ENCODE results near the gene FARSA. TPM values are rescaled to one million over a fixed set of nuclear protein-coding genes. Genes with fewer than 3 reads are reported as not detected.

FARSA gene
- total and polyA plus RNA-seq, 10 of the 15 experiments (the other 5 are each of a cell fraction or from before 2014, with no cell fraction given), result 20.3 to 212 (median 76.4) TPM

GRCh38 chr19:12937093-12937926 is 3.8 kb upstream of the FARSA start:
- H3K4me2 ChIP-seq (ENCODE audit: control insufficient read depth, insufficient read depth), result peak overlapping the region; percentile 100
- ChIA-PET CTCF (interaction anchor here (0.9 to 1.6 kb wide), 6 partner anchors 27 to 160 kb away, joined by 3 to 9 read pairs (median 4); no protein-coding TSS in a partner anchor), POLR2A (interaction anchor here (0.5 to 3.1 kb wide), 11 partner anchors 11 to 854 kb away, joined by 3 to 13 read pairs (median 4); partner anchors contain the start of genes DNASE2, GADD45GIP1 and GCDH), SMC1A (ENCODE audit: uncharacterized antibody, unreplicated experiment) (interaction anchor here (0.8 to 1.8 kb wide), 5 partner anchors 9 to 52 kb away, joined by 3 to 9 read pairs (median 4); partner anchors contain the start of gene GCDH), RAD21 (ENCODE audit: unreplicated experiment) (interaction anchor here (1.1 to 1.8 kb wide), 4 partner anchors 28 to 46 kb away, joined by 3 to 8 read pairs (median 5); partner anchors contain the start of gene GCDH)
- H3K4me1 ChIP-seq (ENCODE audit: control insufficient read depth, insufficient read depth, low read length), result peaks cover 42% of the 10 kb centered on the region
- intact Hi-C loops (cut with micrococcal nuclease; ENCODE audit: unreplicated experiment) (loop anchor here (5.0 kb wide), 1 partner anchor 150 kb away; no protein-coding TSS in a partner anchor), in situ Hi-C loops (cut with MboI) (no loop called here)
- WGBS (ENCODE audit: insufficient coverage, insufficient replicate concordance, low lambda C conversion rate, missing lambda C conversion rate), result 19% methylated on average over 23 of the region's 23 CpGs
- H4K20me1 ChIP-seq (ENCODE audit: control insufficient read depth, insufficient read depth), result peaks cover 12% of the 10 kb centered on the region; the same call in 1 of the 2 replicates
- peak overlapping the region; percentile 89 for H3K27ac ChIP-seq (ENCODE audit: control insufficient read depth, insufficient read depth)
- ATAC-seq, result 0 out of 3 replicates have a peak, but pooled peaks have one; percentile 2
- H3K36me3 ChIP-seq (ENCODE audit: control insufficient read depth in 2 of 2, insufficient read depth in 2 of 2, low read length in 1 of 2), result peaks cover 13 to 28% of the 10 kb centered on the region in 2 experiments
- TF ChIP-seq EED (IDR thresholded peaks at IDR 0.05; ENCODE audit: low read depth) (peak; percentile 81), MLLT1 (IDR thresholded peaks at IDR 0.05) (0 out of 2 replicates have a peak, but pooled peaks have one; percentile 34), TARDBP (IDR thresholded peaks at IDR 0.05; ENCODE audit: borderline replicate concordance) (no peak), EP300 (IDR thresholded peaks at IDR 0.05; ENCODE audit: borderline replicate concordance in 1 of 2, control insufficient read depth in 1 of 2, low read depth in 2 of 2, low read length in 2 of 2) (0 out of 4 replicates have a peak, but pooled peaks of 1 of the 2 experiments have one; percentile 2), RELB (IDR thresholded peaks at IDR 0.05; ENCODE audit: low read depth) (peak; percentile 82), BHLHE40 (IDR thresholded peaks at IDR 0.05; ENCODE audit: borderline replicate concordance in 1 of 2, low read depth in 2 of 2, low read length in 1 of 2) (peak; percentile 88 to 92), RAD51 (IDR thresholded peaks at IDR 0.05) (peak; percentile 89), ATF3 (IDR thresholded peaks at IDR 0.05; ENCODE audit: borderline replicate concordance, extremely low read depth, low read depth, low read length) (peak; percentile 29; the same call in 1 of the 2 replicates), USF1 (IDR thresholded peaks at IDR 0.05; ENCODE audit: borderline replicate concordance, extremely low read length, insufficient read depth, low read depth, low read length) (peak; percentile 80), USF2 (IDR thresholded peaks at IDR 0.05; ENCODE audit: borderline replicate concordance, low read depth, low read length) (peak; percentile 26; the same call in 1 of the 2 replicates), RUNX3 (IDR thresholded peaks at IDR 0.05; ENCODE audit: low read length) (no peak), RBBP5 (conservative IDR thresholded peaks at IDR 0.05) (no peak), RELA (IDR thresholded peaks at IDR 0.05; ENCODE audit: borderline replicate concordance, partially characterized antibody) (peak; percentile 52), IKZF2 (IDR thresholded peaks at IDR 0.05) (peak; percentile 68 to 86), IKZF1 (conservative IDR thresholded peaks at IDR 0.05) (peak; percentile 50), KLF5 (IDR thresholded peaks at IDR 0.05; ENCODE audit: partially characterized antibody) (no peak)
- no peak for DNase-seq (ENCODE audit: low read depth, low spot score)
- peak overlapping the region; percentile 64 for H3K4me3 ChIP-seq
- FAIRE-seq, result no peak
- no peaks in the 10 kb centered on the region for H3K9me3 ChIP-seq (replicated peaks; ENCODE audit: control insufficient read depth, insufficient read depth, low read length)
- peak overlapping the region; percentile 84 for H3K9ac ChIP-seq (ENCODE audit: control insufficient read depth, insufficient read depth, low read length)
- BruUV-seq (replicated peaks), result no TSS peak
- H3K27me3 ChIP-seq (replicated peaks in 1 of 2; ENCODE audit: control insufficient read depth in 2 of 2, insufficient read depth in 2 of 2, low read length in 1 of 2), result no peaks in the 10 kb centered on the region
- peaks cover 52% of the 10 kb centered on the region for H3K79me2 ChIP-seq (ENCODE audit: control insufficient read depth, insufficient read depth, low read length)
- peak overlapping the region; percentile 86 for H2AFZ ChIP-seq (ENCODE audit: control insufficient read depth, low read depth, low read length)

Measured in GM12878 (cell line).